A549 (cell line): Measurements from ENCODE around the gene FMOD. TPM values are rescaled to one million over a fixed set of nuclear protein-coding genes. Genes with fewer than 3 reads are reported as not detected.

ENCODE experiments used
- ATAC-seq, 2 experiments: fragments of 200-7000 bp in 1 of 2; fragments of >200 bp in 1 of 2; cut with Nextera tagmentation in 1 of 2; cut with Tn5 transposase in 1 of 2; 3 replicates each; pipeline versions ENCODE4 v1.8.0 to v1.9.1; 2018 to 2020; ENCODE audit warnings: mild to moderate bottlenecking in 1 of 2, moderate library complexity in 1 of 2
- CTCF ChIA-PET: fragments of 300-600 bp; sonication (Branson Sonifier 250); formaldehyde crosslinking; extraction: SDS; loops from one replicate; lab custom pipeline; 2021; ENCODE audit warnings: antibody characterized with exemption, inconsistent platforms; lab: Yijun Ruan, JAX
- POLR2A ChIA-PET: fragments of 350-600 bp; formaldehyde crosslinking; extraction: SDS; loops from one replicate; lab custom pipeline; 2021; ENCODE audit warnings: antibody characterized with exemption, inconsistent platforms; lab: Yijun Ruan, JAX
- DNase-seq, 2 experiments: peaks; one replicate each; pipeline versions ENCODE4 v3.0.0 to v3.0.0-alpha.2; 2011 to 2016; ENCODE audit warnings: low read depth in 1 of 2, low spot score in 1 of 2
- FAIRE-seq: peaks from 2 replicates; lab custom pipeline; 2011; peaks lifted over from hg19 to GRCh38; lab: Jason Lieb, UNC
- H3K27ac ChIP-seq, 2 experiments: fragments of >200 bp; sonication (Bioruptor Twin); formaldehyde crosslinking; 3 replicates each; pipeline ENCODE4 v1.5.1; 2016 to 2017
- H3K4me1 ChIP-seq: fragments of >200 bp; sonication (Bioruptor Twin); formaldehyde crosslinking; 3 replicates; pipeline ENCODE4 v1.6.1; 2016
- H3K4me2 ChIP-seq: fragments of >200 bp; sonication (Bioruptor Twin); formaldehyde crosslinking; 3 replicates; pipeline ENCODE4 v1.6.1; 2016
- H3K4me3 ChIP-seq: fragments of >200 bp; sonication (Bioruptor Twin); formaldehyde crosslinking; 3 replicates; pipeline ENCODE4 v1.5.1; 2016
- H3K9me3 ChIP-seq: fragments of >200 bp; sonication (Bioruptor Twin); formaldehyde crosslinking; 3 replicates; pipeline ENCODE4 v1.6.1; 2016
- BHLHE40 ChIP-seq: IDR thresholded peaks from 2 replicates; pipeline ENCODE4 v1.6.1; 2012; ENCODE audit warnings: low read depth, low read length, inconsistent platforms
- CEBPB ChIP-seq, 2 experiments: fragments of >200 bp in 1 of 2; sonication (Bioruptor Twin) in 1 of 2; formaldehyde crosslinking in 1 of 2; IDR thresholded peaks; 2 replicates each; pipeline ENCODE4 v1.6.1; 2012 to 2016
- FOSL2 ChIP-seq, 2 experiments: fragments of 450-650 bp in 1 of 2; fragments of >200 bp in 1 of 2; sonication (Bioruptor Twin) in 1 of 2; formaldehyde crosslinking; IDR thresholded peaks; 2 replicates each; pipeline versions ENCODE4 v1.5.0 to v1.6.1; 2016 to 2020; ENCODE audit warnings: mild to moderate bottlenecking in 1 of 2, moderate library complexity in 1 of 2
- FOXS1 ChIP-seq: fragments of 250-450 bp; sonication (Bioruptor Pico); IDR thresholded peaks from 2 replicates; pipeline ENCODE4 v1.5.0; 2020; ENCODE audit warnings: mild to moderate bottlenecking, moderate library complexity
- GATA3 ChIP-seq: IDR thresholded peaks from 2 replicates; pipeline ENCODE4 v1.6.1; 2012; ENCODE audit warnings: borderline replicate concordance
- HDAC2 ChIP-seq: fragments of 200-600 bp; sonication (generic); IDR thresholded peaks from 2 replicates; pipeline ENCODE4 v1.6.1; 2016
- HEYL ChIP-seq: fragments of 250-450 bp; sonication (Bioruptor Pico); IDR thresholded peaks from 2 replicates; pipeline ENCODE4 v1.8.0; 2021; ENCODE audit warnings: mild to moderate bottlenecking, moderate library complexity
- KDM1A ChIP-seq: fragments of 200-600 bp; sonication (generic); IDR thresholded peaks from 2 replicates; pipeline ENCODE4 v1.6.1; 2016; ENCODE audit warnings: low read depth, mild to moderate bottlenecking
- KDM5A ChIP-seq: fragments of 200-600 bp; sonication (generic); IDR thresholded peaks from 2 replicates; pipeline ENCODE4 v1.6.1; 2016; ENCODE audit warnings: antibody characterized with exemption, mild to moderate bottlenecking
- MAFK ChIP-seq: fragments of 450-650 bp; IDR thresholded peaks from 2 replicates; pipeline ENCODE4 v1.6.1; 2014; ENCODE audit not compliant: partially characterized antibody
- NFE2L2 ChIP-seq: fragments of 150-350 bp; conservative IDR thresholded peaks from 2 replicates; pipeline ENCODE4 v1.6.1; 2014; ENCODE audit warnings: low read length
- POLR2AphosphoS2 ChIP-seq: conservative IDR thresholded peaks from 2 replicates; pipeline ENCODE4 v1.6.1; 2012; ENCODE audit warnings: low read length, improper control_type of control experiment, inconsistent platforms
- RARB ChIP-seq: fragments of 250-450 bp; sonication (Bioruptor Pico); IDR thresholded peaks from 2 replicates; pipeline ENCODE4 v1.8.0; 2021; ENCODE audit warnings: mild to moderate bottlenecking, moderate library complexity
- RCOR1 ChIP-seq: fragments of 150-350 bp; IDR thresholded peaks from 2 replicates; pipeline ENCODE4 v1.6.1; 2014; ENCODE audit warnings: antibody characterized with exemption, low read length, low read depth
- RFX5 ChIP-seq: fragments of 450-650 bp; IDR thresholded peaks from 2 replicates; pipeline ENCODE4 v1.7.1; 2014; ENCODE audit warnings: antibody characterized with exemption, mild to moderate bottlenecking, moderate library complexity
- RNF2 ChIP-seq: fragments of 200-600 bp; sonication (generic); IDR thresholded peaks from 2 replicates; pipeline ENCODE4 v1.6.1; 2016; ENCODE audit warnings: low read depth, mild to moderate bottlenecking, antibody characterized with exemption, moderate library complexity, borderline replicate concordance
- TFCP2L1 ChIP-seq: fragments of 250-450 bp; sonication (Bioruptor Pico); IDR thresholded peaks from 2 replicates; pipeline ENCODE4 v1.5.0; 2021; ENCODE audit warnings: mild to moderate bottlenecking
- ZC3H11A ChIP-seq: fragments of 450-650 bp; IDR thresholded peaks from 2 replicates; pipeline ENCODE4 v1.6.1; 2014; ENCODE audit warnings: antibody characterized with exemption, mild to moderate bottlenecking
- ZNF302 ChIP-seq: fragments of 250-450 bp; sonication (Bioruptor Pico); IDR thresholded peaks from 2 replicates; pipeline ENCODE4 v1.9.0; 2021; ENCODE audit warnings: inconsistent platforms, mild to moderate bottlenecking, moderate library complexity
- WGBS: methylation state at CpG from one replicate; pipeline ENCODE4 v1.1.6; 2017; ENCODE audit errors: missing lambda C conversion rate; 5-methylcytosine and 5-hydroxymethylcytosine counted together
- polyA plus RNA-seq, 4 experiments: library from polyadenylated mRNA; depleted of rRNA in 3 of 4; stranded (reverse); fragments of >200 nt; fragmentation: RNase III in 1 of 4; extraction: RNeasy Plus Mini Kit Qiagen cat#74134 plus additional on column Dnase treatment in 1 of 4; gene quantifications; 2 replicates in 3 of 4; 3 replicates in 1 of 4; pipeline ENCODE4 v1.2.3, GENCODE V29; 2011 to 2017
- TF ChIP-seq, protein P1 (sequence below): fragments of 250-450 bp; sonication (Bioruptor Pico); IDR thresholded peaks from 2 replicates; pipeline ENCODE4 v1.5.0; 2021; ENCODE audit warnings: mild to moderate bottlenecking, moderate library complexity, borderline replicate concordance
- TF ChIP-seq, protein P2 (sequence below): fragments of 250-450 bp; sonication (Bioruptor Pico); IDR thresholded peaks from 2 replicates; pipeline ENCODE4 v1.5.0; 2020; ENCODE audit warnings: low read depth, mild to moderate bottlenecking, moderate library complexity
- TF ChIP-seq, protein P3 (sequence below): fragments of 450-650 bp; IDR thresholded peaks from 2 replicates; pipeline ENCODE4 v1.6.1; 2014; ENCODE audit warnings: antibody characterized with exemption
- TF ChIP-seq, protein P4 (sequence below): IDR thresholded peaks from 2 replicates; pipeline ENCODE4 v1.6.1; 2012
- TF ChIP-seq, protein P5 (sequence below): IDR thresholded peaks from 2 replicates; pipeline ENCODE4 v1.6.1; 2012; ENCODE audit warnings: low read depth, borderline replicate concordance
- TF ChIP-seq, protein P6 (sequence below): fragments of >200 bp; sonication (Bioruptor Twin); formaldehyde crosslinking; IDR thresholded peaks from 3 replicates; pipeline ENCODE4 v1.6.1; 2016

FMOD gene
- polyA plus RNA-seq, 2 of the 4 experiments (the other 2 are of a cell fraction) = 0.03 TPM; not detected in 1

DNA sequence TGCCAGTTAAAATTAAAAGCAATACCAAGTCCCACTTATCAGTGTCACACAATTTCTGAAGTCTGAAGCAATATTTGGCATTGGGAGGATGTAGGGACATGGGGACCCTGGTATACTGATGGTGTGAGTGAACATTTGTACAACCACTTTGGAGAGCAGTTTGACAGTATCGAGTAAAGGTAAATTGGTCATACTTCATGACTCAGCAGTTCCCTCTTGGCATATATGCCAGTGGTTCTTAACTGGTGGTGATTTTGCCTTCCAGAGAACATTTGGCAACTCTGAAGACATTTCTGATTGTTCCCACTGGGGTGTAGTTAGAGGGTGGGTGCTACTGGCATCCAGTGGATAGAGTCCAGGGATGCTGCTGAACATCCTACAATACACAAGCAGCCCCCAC lies 19.7 kb downstream of the FMOD start:
- H3K4me3 ChIP-seq = no peak overlapping the region
- 65% methylated on average over 1 of the region's 1 CpG for WGBS
- H3K4me2 ChIP-seq = no peak overlapping the region
- H3K4me1 ChIP-seq = peaks cover 27% of the 10 kb centered on the region
- peak; percentile 96 for TF ChIP-seq MAFK
- TF ChIP-seq, protein P1, sequence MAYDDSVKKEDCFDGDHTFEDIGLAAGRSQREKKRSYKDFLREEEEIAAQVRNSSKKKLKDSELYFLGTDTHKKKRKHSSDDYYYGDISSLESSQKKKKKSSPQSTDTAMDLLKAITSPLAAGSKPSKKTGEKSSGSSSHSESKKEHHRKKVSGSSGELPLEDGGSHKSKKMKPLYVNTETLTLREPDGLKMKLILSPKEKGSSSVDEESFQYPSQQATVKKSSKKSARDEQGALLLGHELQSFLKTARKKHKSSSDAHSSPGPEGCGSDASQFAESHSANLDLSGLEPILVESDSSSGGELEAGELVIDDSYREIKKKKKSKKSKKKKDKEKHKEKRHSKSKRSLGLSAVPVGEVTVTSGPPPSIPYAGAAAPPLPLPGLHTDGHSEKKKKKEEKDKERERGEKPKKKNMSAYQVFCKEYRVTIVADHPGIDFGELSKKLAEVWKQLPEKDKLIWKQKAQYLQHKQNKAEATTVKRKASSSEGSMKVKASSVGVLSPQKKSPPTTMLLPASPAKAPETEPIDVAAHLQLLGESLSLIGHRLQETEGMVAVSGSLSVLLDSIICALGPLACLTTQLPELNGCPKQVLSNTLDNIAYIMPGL (CRISPR knock-in tag) = no peak
- TF ChIP-seq NFE2L2 = peak; percentile 79
- no peak for TF ChIP-seq ZC3H11A
- no peak for TF ChIP-seq RCOR1
- TF ChIP-seq, protein P2, sequence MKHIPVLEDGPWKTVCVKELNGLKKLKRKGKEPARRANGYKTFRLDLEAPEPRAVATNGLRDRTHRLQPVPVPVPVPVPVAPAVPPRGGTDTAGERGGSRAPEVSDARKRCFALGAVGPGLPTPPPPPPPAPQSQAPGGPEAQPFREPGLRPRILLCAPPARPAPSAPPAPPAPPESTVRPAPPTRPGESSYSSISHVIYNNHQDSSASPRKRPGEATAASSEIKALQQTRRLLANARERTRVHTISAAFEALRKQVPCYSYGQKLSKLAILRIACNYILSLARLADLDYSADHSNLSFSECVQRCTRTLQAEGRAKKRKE (CRISPR knock-in tag) = no peak
- no peak for TF ChIP-seq GATA3
- TF ChIP-seq BHLHE40 = no peak
- TF ChIP-seq FOSL2 (IDR thresholded peaks at IDR 0.05) = no peak
- TF ChIP-seq FOSL2 (CRISPR knock-in tag; IDR thresholded peaks at IDR 0.05) = no peak
- TF ChIP-seq ZNF302 (CRISPR knock-in tag) = no peak
- ChIA-PET POLR2A (no interaction called here), CTCF (interaction anchor here (1.1 to 23.4 kb wide), 3 partner anchors 25 to 60 kb away, joined by 3 to 510 read pairs (median 5); no protein-coding TSS in a partner anchor)
- DNase-seq = no peak
- FAIRE-seq = no peak
- ATAC-seq = no peak
- H3K27ac ChIP-seq = peak overlapping the region in 1 of 2 experiments; percentile 58; a peak in 3 of 6 replicates
- no peaks in the 10 kb centered on the region for H3K9me3 ChIP-seq

DNA sequence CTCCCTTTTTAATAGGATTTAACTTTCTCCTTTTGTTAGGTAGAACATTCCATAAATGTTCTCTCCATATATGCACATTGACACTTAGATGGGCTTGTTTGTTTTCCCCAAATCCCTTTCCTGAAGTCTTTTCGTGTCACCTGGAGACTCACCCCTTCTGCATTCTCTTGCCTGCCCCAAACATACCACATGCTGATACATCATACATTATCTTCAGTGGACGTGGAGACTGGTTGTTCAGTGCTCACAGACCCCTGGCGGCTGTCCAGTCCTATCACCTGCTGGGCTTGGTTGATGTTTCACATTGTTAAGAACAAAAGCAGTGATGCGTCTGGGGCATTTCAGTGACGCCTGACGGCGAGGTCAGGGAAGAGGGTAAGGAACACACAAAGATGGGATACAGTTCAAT lies 22.2 kb downstream of the FMOD start:
- ChIA-PET POLR2A (no interaction called here), CTCF (interaction anchor here (0.9 to 23.4 kb wide), 5 partner anchors 12 to 59 kb away, joined by 3 to 510 read pairs (median 77); partner anchors contain the start of gene BTG2)
- no peak for TF ChIP-seq HDAC2
- no peak for TF ChIP-seq RNF2
- no peak for TF ChIP-seq TFCP2L1 (CRISPR knock-in tag)
- no peak for TF ChIP-seq KDM5A
- TF ChIP-seq, protein P3, sequence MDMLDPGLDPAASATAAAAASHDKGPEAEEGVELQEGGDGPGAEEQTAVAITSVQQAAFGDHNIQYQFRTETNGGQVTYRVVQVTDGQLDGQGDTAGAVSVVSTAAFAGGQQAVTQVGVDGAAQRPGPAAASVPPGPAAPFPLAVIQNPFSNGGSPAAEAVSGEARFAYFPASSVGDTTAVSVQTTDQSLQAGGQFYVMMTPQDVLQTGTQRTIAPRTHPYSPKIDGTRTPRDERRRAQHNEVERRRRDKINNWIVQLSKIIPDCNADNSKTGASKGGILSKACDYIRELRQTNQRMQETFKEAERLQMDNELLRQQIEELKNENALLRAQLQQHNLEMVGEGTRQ = no peak
- no peak for TF ChIP-seq HEYL (CRISPR knock-in tag)
- TF ChIP-seq CEBPB (IDR thresholded peaks at IDR 0.05) = no peak
- TF ChIP-seq POLR2AphosphoS2 = no peak
- TF ChIP-seq RFX5 = no peak
- TF ChIP-seq FOXS1 (CRISPR knock-in tag) = no peak
- TF ChIP-seq, protein P4, sequence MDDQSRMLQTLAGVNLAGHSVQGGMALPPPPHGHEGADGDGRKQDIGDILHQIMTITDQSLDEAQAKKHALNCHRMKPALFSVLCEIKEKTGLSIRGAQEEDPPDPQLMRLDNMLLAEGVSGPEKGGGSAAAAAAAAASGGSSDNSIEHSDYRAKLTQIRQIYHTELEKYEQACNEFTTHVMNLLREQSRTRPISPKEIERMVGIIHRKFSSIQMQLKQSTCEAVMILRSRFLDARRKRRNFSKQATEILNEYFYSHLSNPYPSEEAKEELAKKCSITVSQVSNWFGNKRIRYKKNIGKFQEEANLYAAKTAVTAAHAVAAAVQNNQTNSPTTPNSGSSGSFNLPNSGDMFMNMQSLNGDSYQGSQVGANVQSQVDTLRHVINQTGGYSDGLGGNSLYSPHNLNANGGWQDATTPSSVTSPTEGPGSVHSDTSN = no peak
- TF ChIP-seq, protein P2 (CRISPR knock-in tag) = no peak
- TF ChIP-seq KDM1A = no peak
- TF ChIP-seq, protein P5, sequence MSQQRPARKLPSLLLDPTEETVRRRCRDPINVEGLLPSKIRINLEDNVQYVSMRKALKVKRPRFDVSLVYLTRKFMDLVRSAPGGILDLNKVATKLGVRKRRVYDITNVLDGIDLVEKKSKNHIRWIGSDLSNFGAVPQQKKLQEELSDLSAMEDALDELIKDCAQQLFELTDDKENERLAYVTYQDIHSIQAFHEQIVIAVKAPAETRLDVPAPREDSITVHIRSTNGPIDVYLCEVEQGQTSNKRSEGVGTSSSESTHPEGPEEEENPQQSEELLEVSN = no peak
- no peak for TF ChIP-seq RARB
- TF ChIP-seq, protein P6, sequence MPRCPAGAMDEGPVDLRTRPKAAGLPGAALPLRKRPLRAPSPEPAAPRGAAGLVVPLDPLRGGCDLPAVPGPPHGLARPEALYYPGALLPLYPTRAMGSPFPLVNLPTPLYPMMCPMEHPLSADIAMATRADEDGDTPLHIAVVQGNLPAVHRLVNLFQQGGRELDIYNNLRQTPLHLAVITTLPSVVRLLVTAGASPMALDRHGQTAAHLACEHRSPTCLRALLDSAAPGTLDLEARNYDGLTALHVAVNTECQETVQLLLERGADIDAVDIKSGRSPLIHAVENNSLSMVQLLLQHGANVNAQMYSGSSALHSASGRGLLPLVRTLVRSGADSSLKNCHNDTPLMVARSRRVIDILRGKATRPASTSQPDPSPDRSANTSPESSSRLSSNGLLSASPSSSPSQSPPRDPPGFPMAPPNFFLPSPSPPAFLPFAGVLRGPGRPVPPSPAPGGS = no peak
- H3K27ac ChIP-seq = peak overlapping the region; percentile 88 to 92; a peak in 3 of 6 replicates
- WGBS = 80% methylated on average over 7 of the region's 7 CpGs
- H3K4me1 ChIP-seq = peaks cover 27% of the 10 kb centered on the region
- FAIRE-seq = no peak
- H3K4me3 ChIP-seq = no peak overlapping the region
- ATAC-seq = no peak
- peak in 1 of 2 experiments; percentile 24 for DNase-seq
- no peaks in the 10 kb centered on the region for H3K9me3 ChIP-seq
- no peak overlapping the region for H3K4me2 ChIP-seq
